Hematopoietic multipotent progenitor cell treated with erythropoietin and hydrocortisone succinate and interleukin-3 and kit ligand, for 17 days (in vitro differentiated cells): ENCODE data around the gene EXOC5.

Experiments used
- DNase-seq: peaks from one replicate; pipeline ENCODE4 v3.0.0-alpha.2; 2015; ENCODE audit warnings: low spot score

EXOC5 gene

GRCh38 chr14:57168138-57168679 lies 100.5 kb downstream of the EXOC5 start:
- no peak for DNase-seq

GRCh38 chr14:57161583-57162234 lies 107.0 kb downstream of the EXOC5 start:
- DNase-seq: no peak

- no peak for DNase-seq
Measured at GRCh38 chr14:57160333-57160732, 108.4 kb downstream of the EXOC5 start.

- DNase-seq: no peak
Measured at GRCh38 chr14:57153286-57153685, 115.4 kb downstream of the EXOC5 start.
